ENCODE measurements around the gene MAOA.
A peak's percentile ranks its signal among the peaks of the same experiment; 100 is the strongest.

Gene MAOA

GRCh38 chrX:43641691-43642090, 14.4 kb upstream of the MAOA start:
- Histone ChIP-seq H3K4me3 (ENCODE audit: low read length) (no peak overlapping the region), H3K27ac (ENCODE audit: low read depth, low read length) (no peak overlapping the region), H3K4me1 (ENCODE audit: control insufficient read depth, low read depth, low read length) (no peaks in the 10 kb centered on the region), H2BK5ac (ENCODE audit: low read length) (no peak overlapping the region), H3K4ac (ENCODE audit: low read depth, low read length) (no peak overlapping the region), H4K8ac (ENCODE audit: low read depth, low read length) (no peak overlapping the region), H3K27me3 (ENCODE audit: insufficient read depth, low read length, poor library complexity) (no peaks in the 10 kb centered on the region), H3K56ac (ENCODE audit: low read length) (no peak overlapping the region), H3K23ac (ENCODE audit: low read length) (no peak overlapping the region), H3K79me2 (ENCODE audit: control insufficient read depth, insufficient read depth, low read length) (no peaks in the 10 kb centered on the region), H4K5ac (ENCODE audit: low read length) (no peak overlapping the region), H2AK5ac (ENCODE audit: low read length) (no peak overlapping the region), H3K4me2 (ENCODE audit: low read length) (no peak overlapping the region), H3K18ac (ENCODE audit: low read length) (no peak overlapping the region), H3K9ac (ENCODE audit: low read length) (no peak overlapping the region), H2BK120ac (ENCODE audit: low read depth, low read length) (no peak overlapping the region), H3K36me3 (ENCODE audit: control insufficient read depth, insufficient read depth, low read length) (no peaks in the 10 kb centered on the region), H2BK15ac (replicated peaks; ENCODE audit: low read depth) (no peak overlapping the region), H3K79me1 (ENCODE audit: low read length) (no peaks in the 10 kb centered on the region)
- no peak for DNase-seq

- no peak overlapping the region for H2BK5ac ChIP-seq (ENCODE audit: low read length)
- H3K23ac ChIP-seq (ENCODE audit: low read length), result no peak overlapping the region
- H3K27me3 ChIP-seq (ENCODE audit: insufficient read depth, low read length, poor library complexity), result no peaks in the 10 kb centered on the region
- H3K79me1 ChIP-seq (ENCODE audit: low read length), result no peaks in the 10 kb centered on the region
- H3K9ac ChIP-seq (ENCODE audit: low read length), result no peak overlapping the region
- H4K5ac ChIP-seq (ENCODE audit: low read length), result no peak overlapping the region
- H3K36me3 ChIP-seq (ENCODE audit: control insufficient read depth, insufficient read depth, low read length), result no peaks in the 10 kb centered on the region
- H3K18ac ChIP-seq (ENCODE audit: low read length), result no peak overlapping the region
- no peak for DNase-seq
- no peak overlapping the region for H2BK120ac ChIP-seq (ENCODE audit: low read depth, low read length)
- H3K4me1 ChIP-seq (ENCODE audit: control insufficient read depth, low read depth, low read length), result no peaks in the 10 kb centered on the region
- WGBS (ENCODE audit: extremely low coverage, insufficient coverage, low lambda C conversion rate), result no CpG with 5 or more reads among the region's 1 CpG
- no peak overlapping the region for H4K8ac ChIP-seq (ENCODE audit: low read depth, low read length)
- H2BK15ac ChIP-seq (replicated peaks; ENCODE audit: low read depth), result no peak overlapping the region
- no peak overlapping the region for H3K4ac ChIP-seq (ENCODE audit: low read depth, low read length)
- no peak overlapping the region for H3K56ac ChIP-seq (ENCODE audit: low read length)
- no peak overlapping the region for H3K4me3 ChIP-seq (ENCODE audit: low read length)
- H3K27ac ChIP-seq (ENCODE audit: low read depth, low read length), result no peak overlapping the region
- no peak overlapping the region for H3K4me2 ChIP-seq (ENCODE audit: low read length)
- no peaks in the 10 kb centered on the region for H3K79me2 ChIP-seq (ENCODE audit: control insufficient read depth, insufficient read depth, low read length)
- H2AK5ac ChIP-seq (ENCODE audit: low read length), result no peak overlapping the region
These were observed 12.9 kb upstream of the MAOA start for GRCh38 chrX:43643201-43643600.

- Histone ChIP-seq H3K4me3 (ENCODE audit: low read length) (no peak overlapping the region), H3K56ac (ENCODE audit: low read length) (no peak overlapping the region), H3K27me3 (ENCODE audit: insufficient read depth, low read length, poor library complexity) (no peaks in the 10 kb centered on the region), H2BK15ac (replicated peaks; ENCODE audit: low read depth) (no peak overlapping the region), H3K4me1 (ENCODE audit: control insufficient read depth, low read depth, low read length) (no peaks in the 10 kb centered on the region), H3K79me1 (ENCODE audit: low read length) (no peaks in the 10 kb centered on the region), H3K36me3 (ENCODE audit: control insufficient read depth, insufficient read depth, low read length) (no peaks in the 10 kb centered on the region), H3K4ac (ENCODE audit: low read depth, low read length) (no peak overlapping the region), H2AK5ac (ENCODE audit: low read length) (no peak overlapping the region), H4K8ac (ENCODE audit: low read depth, low read length) (no peak overlapping the region), H4K5ac (ENCODE audit: low read length) (no peak overlapping the region), H2BK5ac (ENCODE audit: low read length) (no peak overlapping the region), H3K9ac (ENCODE audit: low read length) (no peak overlapping the region), H3K18ac (ENCODE audit: low read length) (no peak overlapping the region), H3K79me2 (ENCODE audit: control insufficient read depth, insufficient read depth, low read length) (no peaks in the 10 kb centered on the region), H3K23ac (ENCODE audit: low read length) (no peak overlapping the region), H3K4me2 (ENCODE audit: low read length) (no peak overlapping the region), H2BK120ac (ENCODE audit: low read depth, low read length) (no peak overlapping the region), H3K27ac (ENCODE audit: low read depth, low read length) (no peak overlapping the region)
- DNase-seq, result peak; percentile 22
These were observed 12.4 kb upstream of the MAOA start for GRCh38 chrX:43643662-43644061.

- Histone ChIP-seq H3K23ac (ENCODE audit: low read length) (no peak overlapping the region), H3K4ac (ENCODE audit: low read depth, low read length) (no peak overlapping the region), H3K4me3 (ENCODE audit: low read length) (no peak overlapping the region), H3K9ac (ENCODE audit: low read length) (no peak overlapping the region), H2AK5ac (ENCODE audit: low read length) (no peak overlapping the region), H2BK120ac (ENCODE audit: low read depth, low read length) (no peak overlapping the region), H3K79me1 (ENCODE audit: low read length) (no peaks in the 10 kb centered on the region), H3K18ac (ENCODE audit: low read length) (no peak overlapping the region), H2BK5ac (ENCODE audit: low read length) (no peak overlapping the region), H3K56ac (ENCODE audit: low read length) (no peak overlapping the region), H3K4me1 (ENCODE audit: control insufficient read depth, low read depth, low read length) (no peaks in the 10 kb centered on the region), H3K27me3 (ENCODE audit: insufficient read depth, low read length, poor library complexity) (no peaks in the 10 kb centered on the region), H3K27ac (ENCODE audit: low read depth, low read length) (no peak overlapping the region), H4K8ac (ENCODE audit: low read depth, low read length) (no peak overlapping the region), H3K4me2 (ENCODE audit: low read length) (no peak overlapping the region), H2BK15ac (replicated peaks; ENCODE audit: low read depth) (no peak overlapping the region), H4K5ac (ENCODE audit: low read length) (no peak overlapping the region), H3K36me3 (ENCODE audit: control insufficient read depth, insufficient read depth, low read length) (no peaks in the 10 kb centered on the region), H3K79me2 (ENCODE audit: control insufficient read depth, insufficient read depth, low read length) (no peaks in the 10 kb centered on the region)
- no CpG with 5 or more reads among the region's 3 CpGs for WGBS (ENCODE audit: extremely low coverage, insufficient coverage, low lambda C conversion rate)
- no peak for DNase-seq
These were observed 11.9 kb upstream of the MAOA start for GRCh38 chrX:43644124-43644701.

GRCh38 chrX:43646800-43647199, 9.3 kb upstream of the MAOA start:
- H4K8ac ChIP-seq (ENCODE audit: low read depth, low read length), result no peak overlapping the region
- H3K27ac ChIP-seq (ENCODE audit: low read depth, low read length), result no peak overlapping the region
- no peaks in the 10 kb centered on the region for H3K27me3 ChIP-seq (ENCODE audit: insufficient read depth, low read length, poor library complexity)
- no peaks in the 10 kb centered on the region for H3K36me3 ChIP-seq (ENCODE audit: control insufficient read depth, insufficient read depth, low read length)
- no peak overlapping the region for H2BK15ac ChIP-seq (replicated peaks; ENCODE audit: low read depth)
- no peaks in the 10 kb centered on the region for H3K4me1 ChIP-seq (ENCODE audit: control insufficient read depth, low read depth, low read length)
- H3K18ac ChIP-seq (ENCODE audit: low read length), result no peak overlapping the region
- H3K79me2 ChIP-seq (ENCODE audit: control insufficient read depth, insufficient read depth, low read length), result no peaks in the 10 kb centered on the region
- no peak overlapping the region for H3K4me3 ChIP-seq (ENCODE audit: low read length)
- no peak overlapping the region for H2AK5ac ChIP-seq (ENCODE audit: low read length)
- no peak for DNase-seq
- H2BK5ac ChIP-seq (ENCODE audit: low read length), result no peak overlapping the region
- no peak overlapping the region for H3K9ac ChIP-seq (ENCODE audit: low read length)
- no peak overlapping the region for H2BK120ac ChIP-seq (ENCODE audit: low read depth, low read length)
- no peak overlapping the region for H4K5ac ChIP-seq (ENCODE audit: low read length)
- WGBS (ENCODE audit: extremely low coverage, insufficient coverage, low lambda C conversion rate), result no CpG with 5 or more reads among the region's 3 CpGs
- no peak overlapping the region for H3K4ac ChIP-seq (ENCODE audit: low read depth, low read length)
- H3K56ac ChIP-seq (ENCODE audit: low read length), result no peak overlapping the region
- no peaks in the 10 kb centered on the region for H3K79me1 ChIP-seq (ENCODE audit: low read length)
- no peak overlapping the region for H3K4me2 ChIP-seq (ENCODE audit: low read length)
- no peak overlapping the region for H3K23ac ChIP-seq (ENCODE audit: low read length)

- Histone ChIP-seq H3K23ac (ENCODE audit: low read length) (no peak overlapping the region), H2BK120ac (ENCODE audit: low read depth, low read length) (no peak overlapping the region), H2BK5ac (ENCODE audit: low read length) (no peak overlapping the region), H4K5ac (ENCODE audit: low read length) (no peak overlapping the region), H3K4me2 (ENCODE audit: low read length) (no peak overlapping the region), H3K79me2 (ENCODE audit: control insufficient read depth, insufficient read depth, low read length) (no peaks in the 10 kb centered on the region), H3K27ac (ENCODE audit: low read depth, low read length) (no peak overlapping the region), H3K27me3 (ENCODE audit: insufficient read depth, low read length, poor library complexity) (no peaks in the 10 kb centered on the region), H3K9ac (ENCODE audit: low read length) (peak overlapping the region; percentile 63), H4K8ac (ENCODE audit: low read depth, low read length) (no peak overlapping the region), H3K56ac (ENCODE audit: low read length) (peak overlapping the region; percentile 81), H2BK15ac (replicated peaks; ENCODE audit: low read depth) (no peak overlapping the region), H3K4ac (ENCODE audit: low read depth, low read length) (no peak overlapping the region), H2AK5ac (ENCODE audit: low read length) (no peak overlapping the region), H3K4me3 (ENCODE audit: low read length) (no peak overlapping the region), H3K36me3 (ENCODE audit: control insufficient read depth, insufficient read depth, low read length) (no peaks in the 10 kb centered on the region), H3K18ac (ENCODE audit: low read length) (no peak overlapping the region), H3K79me1 (ENCODE audit: low read length) (no peaks in the 10 kb centered on the region), H3K4me1 (ENCODE audit: control insufficient read depth, low read depth, low read length) (no peaks in the 10 kb centered on the region)
- WGBS (ENCODE audit: extremely low coverage, insufficient coverage, low lambda C conversion rate), result no CpG with 5 or more reads among the region's 57 CpGs
- peak; percentile 93 for DNase-seq
These were observed 1.5 kb upstream of the MAOA start for GRCh38 chrX:43654431-43655150.
